NT2/D1 (cell line): ENCODE measurements around the gene KLK15.
"Not testable (repeated sequence)": the region's sequence is repeated elsewhere in the genome, so short reads cannot be mapped to it uniquely, and the experiment has no call there.

ENCODE experiments used
- DNase-seq: peaks from one replicate; pipeline ENCODE4 v3.0.0-alpha.2; 2011; ENCODE audit warnings: low read depth, low spot score
- H3K27me3 ChIP-seq: 2 replicates; pipeline ENCODE4 v1.6.0; 2011; ENCODE audit warnings: mild to moderate bottlenecking; ENCODE audit not compliant: insufficient read length, insufficient read depth
- H3K36me3 ChIP-seq: 2 replicates; pipeline ENCODE4 v1.6.1; 2011; ENCODE audit warnings: mild to moderate bottlenecking, low read length, mixed read lengths; ENCODE audit not compliant: insufficient read depth, insufficient read length
- H3K4me1 ChIP-seq: 2 replicates; pipeline ENCODE4 v1.5.1; 2011; ENCODE audit not compliant: insufficient read depth, insufficient read length
- H3K4me3 ChIP-seq: 2 replicates; pipeline ENCODE4 v1.5.1; 2011; ENCODE audit warnings: low read depth; ENCODE audit not compliant: insufficient read length
- H3K9ac ChIP-seq: 2 replicates; pipeline ENCODE4 v1.6.0; 2011; ENCODE audit warnings: low read depth; ENCODE audit not compliant: insufficient read length
- H3K9me3 ChIP-seq: 2 replicates; pipeline ENCODE4 v1.5.1; 2011; ENCODE audit warnings: mild to moderate bottlenecking, low read length; ENCODE audit not compliant: insufficient read depth
- SUZ12 ChIP-seq: IDR thresholded peaks from 2 replicates; pipeline ENCODE4 v1.6.1; 2011; ENCODE audit not compliant: insufficient read length, insufficient read depth; ENCODE audit errors: extremely low read depth
- YY1 ChIP-seq: IDR thresholded peaks from 2 replicates; pipeline ENCODE4 v1.6.1; 2011; ENCODE audit not compliant: insufficient read length, insufficient read depth
- ZNF274 ChIP-seq: IDR thresholded peaks from 2 replicates; pipeline ENCODE4 v1.6.1; 2011; ENCODE audit warnings: mild to moderate bottlenecking, low read depth, low read length

The KLK15 gene

GRCh38 chr19:50793558-50794065 is 39.8 kb downstream of the KLK15 start:
- Histone ChIP-seq H3K4me1 (peaks cover 24% of the 10 kb centered on the region), H3K9me3 (no peaks in the 10 kb centered on the region), H3K27me3 (no peaks in the 10 kb centered on the region), H3K36me3 (peaks cover 37% of the 10 kb centered on the region), H3K9ac (no peak overlapping the region), H3K4me3 (no peak overlapping the region)
- no peak for DNase-seq
- TF ChIP-seq ZNF274 (no peak), YY1 (no peak), SUZ12 (no peak)

- no peak overlapping the region for H3K9ac ChIP-seq
- no peaks in the 10 kb centered on the region for H3K9me3 ChIP-seq
- H3K36me3 ChIP-seq, result peaks cover 27% of the 10 kb centered on the region
- no peaks in the 10 kb centered on the region for H3K27me3 ChIP-seq
- DNase-seq, result no peak
- TF ChIP-seq YY1 (no peak), SUZ12 (no peak), ZNF274 (no peak)
- no peak overlapping the region for H3K4me3 ChIP-seq
- peaks cover 17% of the 10 kb centered on the region for H3K4me1 ChIP-seq
Measured at GRCh38 chr19:50792272-50793250, 40.8 kb downstream of the KLK15 start.

- Histone ChIP-seq H3K9ac (no peak overlapping the region), H3K36me3 (peaks cover 19% of the 10 kb centered on the region), H3K4me3 (no peak overlapping the region), H3K9me3 (no peaks in the 10 kb centered on the region), H3K4me1 (peaks cover 17% of the 10 kb centered on the region), H3K27me3 (no peaks in the 10 kb centered on the region)
- TF ChIP-seq SUZ12 (no peak), YY1 (no peak), ZNF274 (no peak)
- no peak for DNase-seq
Measured at GRCh38 chr19:50791594-50792271, 41.6 kb downstream of the KLK15 start.

- H3K9me3 ChIP-seq, result no peaks in the 10 kb centered on the region
- TF ChIP-seq ZNF274 (no peak), YY1 (no peak), SUZ12 (no peak)
- no peaks in the 10 kb centered on the region for H3K27me3 ChIP-seq
- no peak overlapping the region for H3K9ac ChIP-seq
- H3K36me3 ChIP-seq, result peaks cover 11% of the 10 kb centered on the region
- peaks cover 19% of the 10 kb centered on the region for H3K4me1 ChIP-seq
- no peak for DNase-seq
- no peak overlapping the region for H3K4me3 ChIP-seq
Measured at GRCh38 chr19:50790922-50791467, 42.4 kb downstream of the KLK15 start.

GRCh38 chr19:50790396-50790795 is 43.0 kb downstream of the KLK15 start, which contains the start of gene ACP4:
Gene ACP4, plus strand, starts transcription at chr19:50790415. Its CDS starts 0 bp downstream, at chr19:50790415.
- no peaks in the 10 kb centered on the region for H3K27me3 ChIP-seq
- no peaks in the 10 kb centered on the region for H3K9me3 ChIP-seq
- H3K4me1 ChIP-seq, result peaks cover 20% of the 10 kb centered on the region
- H3K4me3 ChIP-seq, result no peak within 1 kb of the TSS
- DNase-seq, result no peak
- H3K9ac ChIP-seq, result no peak within 1 kb of the TSS
- H3K36me3 ChIP-seq, result peaks cover 5% of the 10 kb centered on the region
- no peak for TF ChIP-seq YY1
- TF ChIP-seq ZNF274, result no peak
- no peak for TF ChIP-seq SUZ12

GRCh38 chr19:50785329-50785728 is 48.0 kb downstream of the KLK15 start:
- Histone ChIP-seq H3K4me1 (peaks cover 3% of the 10 kb centered on the region), H3K9ac (no peak overlapping the region), H3K4me3 (no peak overlapping the region), H3K27me3 (peaks cover 19% of the 10 kb centered on the region), H3K36me3 (no peaks in the 10 kb centered on the region), H3K9me3 (no peaks in the 10 kb centered on the region)
- TF ChIP-seq ZNF274 (no peak), YY1 (no peak), SUZ12 (no peak)
- no peak for DNase-seq

GRCh38 chr19:50784710-50785109 is 48.7 kb downstream of the KLK15 start:
- no peak overlapping the region for H3K9ac ChIP-seq
- TF ChIP-seq ZNF274 (no peak), SUZ12 (no peak), YY1 (no peak)
- peaks cover 9% of the 10 kb centered on the region for H3K4me1 ChIP-seq
- H3K9me3 ChIP-seq, result no peaks in the 10 kb centered on the region
- peaks cover 24% of the 10 kb centered on the region for H3K27me3 ChIP-seq
- H3K36me3 ChIP-seq, result no peaks in the 10 kb centered on the region
- no peak for DNase-seq
- no peak overlapping the region for H3K4me3 ChIP-seq

GRCh38 chr19:50783848-50784152 is 49.6 kb downstream of the KLK15 start:
- H3K4me3 ChIP-seq, H3K9ac ChIP-seq, H3K36me3 ChIP-seq, DNase-seq, H3K4me1 ChIP-seq, H3K9me3 ChIP-seq: not testable (repeated sequence)
- peaks cover 31% of the 10 kb centered on the region for H3K27me3 ChIP-seq
